ENCODE measurements around the gene CDCA5.

DNA sequence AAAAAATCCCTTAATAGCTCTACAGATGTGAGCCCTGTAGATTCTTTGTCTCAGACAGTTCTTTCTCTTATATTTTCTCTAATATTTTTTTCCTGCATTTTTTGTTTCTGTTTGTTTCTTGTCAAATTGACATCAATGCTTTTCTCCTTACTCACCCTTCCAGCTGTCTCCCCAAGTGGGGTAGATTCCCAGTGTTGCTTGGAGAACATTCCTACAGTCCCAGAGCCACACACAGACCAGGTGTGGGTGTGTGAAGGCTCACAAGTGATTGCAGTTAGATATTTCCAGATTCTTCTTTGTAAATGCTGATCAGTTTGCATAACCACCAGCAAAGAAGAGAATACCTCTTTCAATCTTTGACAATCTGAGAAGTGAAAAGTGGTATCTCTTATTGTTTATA lies 19.6 kb upstream of the CDCA5 start:
- TF ChIP-seq CTCF (IDR thresholded peaks at IDR 0.05; ENCODE audit: low read depth, low read length) (no peak), EZH2phosphoT487 (IDR thresholded peaks at IDR 0.05; ENCODE audit: low read depth) (no peak)

Measured in OCI-LY3 (cell line).